ENCODE results near the gene CDHR5.

Gene CDHR5

DNA sequence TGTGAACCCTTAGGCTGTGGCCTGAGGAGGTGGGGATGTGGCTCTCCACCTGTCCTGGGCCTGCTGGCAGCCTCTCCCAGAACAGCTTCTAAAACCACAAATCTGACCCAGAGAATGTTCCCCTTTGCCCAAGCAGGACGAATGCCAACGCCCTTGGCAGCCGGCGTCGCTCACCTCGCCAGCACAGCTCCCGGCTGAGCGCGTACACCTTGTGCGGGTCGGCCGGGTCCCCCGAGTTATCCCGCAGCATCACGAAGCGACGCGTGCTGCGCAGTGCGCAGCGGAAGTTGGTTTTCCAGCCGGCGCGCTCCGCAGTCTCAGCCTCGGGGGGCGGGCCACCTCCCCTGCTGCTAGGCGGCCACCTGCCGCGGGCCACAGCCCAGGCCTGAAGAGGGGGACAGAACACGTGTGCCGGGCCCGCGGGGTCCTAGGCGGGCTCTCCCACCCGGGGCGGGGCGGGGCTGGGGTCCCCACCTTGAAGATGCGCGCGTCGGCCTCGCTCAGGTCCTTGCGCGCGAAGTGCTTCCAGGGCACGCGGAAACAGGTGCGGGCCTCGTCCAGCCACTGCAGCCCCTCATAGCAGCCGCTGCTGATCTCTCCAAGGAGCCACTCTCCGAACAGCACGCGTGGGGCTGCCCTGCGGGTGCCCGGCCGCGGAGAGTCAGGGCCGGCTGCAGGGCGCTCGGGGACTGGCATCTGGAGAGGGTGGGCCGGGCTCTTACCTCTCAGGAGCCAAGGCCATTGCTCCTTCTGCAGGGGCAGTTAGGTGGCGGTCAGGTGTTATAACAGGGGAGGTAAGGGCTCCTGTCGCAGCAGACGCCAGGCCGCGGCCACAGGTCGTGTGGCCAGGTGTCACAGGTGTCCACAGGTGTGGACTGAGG lies 9.9 kb downstream of the CDHR5 start:
- Histone ChIP-seq H3K23ac (ENCODE audit: low read depth, low read length, poor library complexity) (peak overlapping the region; percentile 26), H4K8ac (ENCODE audit: low read depth, low read length) (no peak overlapping the region), H3K4ac (ENCODE audit: low read length) (no peak overlapping the region), H3K4me3 (ENCODE audit: low read length in 2 of 2) (peak overlapping the region; percentile 74 to 86), H2BK120ac (ENCODE audit: low read depth, low read length) (no peak overlapping the region), H3K27me3 (ENCODE audit: control insufficient read depth in 3 of 3, insufficient read depth in 3 of 3, low read depth in 1 of 3, low read length in 3 of 3) (peaks cover 0 to 2% (median 0%) of the 10 kb centered on the region in 3 experiments), H2BK15ac (ENCODE audit: low read length) (peak overlapping the region; percentile 9), H3K79me1 (ENCODE audit: low read depth, low read length) (peaks cover 21% of the 10 kb centered on the region), H3K18ac (ENCODE audit: low read length) (peak overlapping the region; percentile 92), H4K91ac (ENCODE audit: low read depth, low read length, poor library complexity) (no peak overlapping the region), H3K9me3 (replicated peaks in 1 of 2; ENCODE audit: control insufficient read depth in 2 of 2, insufficient read depth in 1 of 2, low read depth in 1 of 2, low read length in 2 of 2) (no peaks in the 10 kb centered on the region), H3K4me1 (ENCODE audit: control insufficient read depth in 2 of 2, insufficient read depth in 1 of 2, low read depth in 1 of 2, low read length in 2 of 2) (peaks cover 3 to 7% of the 10 kb centered on the region in 2 donors), H2AK5ac (ENCODE audit: low read depth, low read length) (peak overlapping the region; percentile 93), H3K27ac (replicated peaks; ENCODE audit: low read length) (no peak overlapping the region), H2AFZ (ENCODE audit: low read length) (peak overlapping the region; percentile 97), H3K14ac (ENCODE audit: low read length) (peak overlapping the region; percentile 12), H3K9ac (ENCODE audit: low read depth, low read length, poor library complexity) (peak overlapping the region; percentile 78), H3K36me3 (replicated peaks in 1 of 2; ENCODE audit: control insufficient read depth in 2 of 2, insufficient read depth in 2 of 2, low read length in 2 of 2) (peaks cover 29 to 45% of the 10 kb centered on the region in 2 donors), H3K4me2 (ENCODE audit: insufficient read depth, low read length, poor library complexity, severe bottlenecking) (peak overlapping the region; percentile 81), H2BK5ac (ENCODE audit: low read length) (peak overlapping the region; percentile 82), H2BK12ac (ENCODE audit: low read length) (no peak overlapping the region)
- no peak for DNase-seq (ENCODE audit: low spot score)
- no CpG with 5 or more reads among the region's 68 CpGs for WGBS, 2 donors (ENCODE audit: extremely low coverage in 2 of 2, insufficient read length in 2 of 2, insufficient replicate concordance in 1 of 2)

DNA sequence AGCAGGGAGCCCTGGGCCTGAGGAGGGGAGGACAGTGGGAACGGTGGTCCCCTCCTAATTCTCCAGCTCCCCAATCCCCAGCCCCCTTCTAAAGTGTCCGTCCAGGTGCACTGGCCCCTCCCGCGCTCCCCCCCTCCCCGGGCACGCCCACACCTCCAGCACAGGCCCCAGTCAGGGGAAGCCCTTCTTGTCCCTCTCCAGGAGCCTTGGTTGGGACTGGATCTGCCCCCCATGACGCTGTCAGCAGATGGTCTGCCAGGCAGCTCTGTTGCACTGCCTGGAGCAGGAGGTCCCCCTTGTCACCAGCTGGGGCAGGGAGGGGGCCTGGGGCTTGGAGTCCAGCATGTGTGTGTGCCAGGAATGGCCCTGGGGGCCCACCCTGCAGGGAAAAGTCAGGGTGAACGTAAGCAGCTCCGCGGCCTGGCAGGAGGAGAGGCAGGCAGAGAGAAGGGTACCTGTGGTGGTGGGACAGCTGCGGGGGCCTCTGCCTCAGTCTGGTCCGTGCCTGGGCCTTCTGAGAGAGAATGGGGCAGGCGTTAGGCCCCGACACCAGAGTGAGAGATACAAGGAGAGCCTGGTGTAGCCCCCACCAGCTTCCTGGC lies 10.6 kb downstream of the CDHR5 start:
- Histone ChIP-seq H3K4ac (ENCODE audit: low read length) (no peak overlapping the region), H3K79me1 (ENCODE audit: low read depth, low read length) (peaks cover 21% of the 10 kb centered on the region), H3K36me3 (replicated peaks in 1 of 2; ENCODE audit: control insufficient read depth in 2 of 2, insufficient read depth in 2 of 2, low read length in 2 of 2) (peaks cover 35 to 52% of the 10 kb centered on the region in 2 donors), H2BK5ac (ENCODE audit: low read length) (no peak overlapping the region), H2BK12ac (ENCODE audit: low read length) (no peak overlapping the region), H4K91ac (ENCODE audit: low read depth, low read length, poor library complexity) (no peak overlapping the region), H3K4me1 (ENCODE audit: control insufficient read depth in 2 of 2, insufficient read depth in 1 of 2, low read depth in 1 of 2, low read length in 2 of 2) (peaks cover 3 to 7% of the 10 kb centered on the region in 2 donors), H2AK5ac (ENCODE audit: low read depth, low read length) (peak overlapping the region; percentile 70), H3K4me3 (ENCODE audit: low read length in 2 of 2) (no peak overlapping the region), H3K27ac (replicated peaks; ENCODE audit: low read length) (no peak overlapping the region), H2AFZ (ENCODE audit: low read length) (no peak overlapping the region), H3K18ac (ENCODE audit: low read length) (no peak overlapping the region), H4K8ac (ENCODE audit: low read depth, low read length) (no peak overlapping the region), H3K23ac (ENCODE audit: low read depth, low read length, poor library complexity) (peak overlapping the region; percentile 16), H2BK15ac (ENCODE audit: low read length) (no peak overlapping the region), H3K9me3 (replicated peaks in 1 of 2; ENCODE audit: control insufficient read depth in 2 of 2, insufficient read depth in 1 of 2, low read depth in 1 of 2, low read length in 2 of 2) (no peaks in the 10 kb centered on the region), H3K27me3 (ENCODE audit: control insufficient read depth in 3 of 3, insufficient read depth in 3 of 3, low read depth in 1 of 3, low read length in 3 of 3) (peaks cover 0 to 2% (median 0%) of the 10 kb centered on the region in 3 experiments), H3K4me2 (ENCODE audit: insufficient read depth, low read length, poor library complexity, severe bottlenecking) (no peak overlapping the region), H2BK120ac (ENCODE audit: low read depth, low read length) (no peak overlapping the region), H3K9ac (ENCODE audit: low read depth, low read length, poor library complexity) (peak overlapping the region; percentile 60), H3K14ac (ENCODE audit: low read length) (no peak overlapping the region)
- no peak for DNase-seq (ENCODE audit: low spot score)
- no CpG with 5 or more reads among the region's 14 CpGs for WGBS, 2 donors (ENCODE audit: extremely low coverage in 2 of 2, insufficient read length in 2 of 2, insufficient replicate concordance in 1 of 2)

DNA sequence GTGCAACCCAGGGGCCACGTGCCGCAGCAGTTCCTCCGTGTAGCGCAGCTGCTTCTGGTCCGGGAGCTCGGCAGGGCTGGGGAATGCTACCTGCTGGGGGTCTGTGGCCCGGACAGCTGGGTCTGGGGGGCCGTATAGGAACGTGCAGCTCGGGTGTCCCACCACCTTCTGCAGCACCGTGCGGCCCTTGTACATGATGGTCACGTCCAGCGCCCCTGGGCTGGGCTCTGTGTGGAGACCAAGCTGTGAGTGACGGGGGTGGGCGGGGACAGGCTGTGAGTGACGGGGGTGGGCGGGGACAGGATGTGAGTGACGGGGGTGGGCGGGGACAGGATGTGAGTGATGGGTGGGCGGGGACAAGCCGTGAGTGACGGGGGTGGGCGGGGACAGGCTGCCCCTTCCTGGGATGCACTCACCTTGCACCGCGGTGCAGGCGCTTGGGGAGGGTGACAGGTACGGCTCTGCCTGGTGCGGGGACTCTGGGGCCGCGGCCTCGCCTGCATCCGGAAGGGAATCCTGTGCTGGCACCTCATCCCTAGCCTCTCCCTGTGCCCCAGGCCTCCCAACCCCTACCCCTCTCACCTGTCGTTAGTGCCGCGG lies 11.3 kb downstream of the CDHR5 start:
- no CpG with 5 or more reads among the region's 36 CpGs for WGBS, 2 donors (ENCODE audit: extremely low coverage in 2 of 2, insufficient read length in 2 of 2, insufficient replicate concordance in 1 of 2)
- H3K18ac ChIP-seq (ENCODE audit: low read length) = peak overlapping the region; percentile 76
- no peak overlapping the region for H2BK5ac ChIP-seq (ENCODE audit: low read length)
- H2AK5ac ChIP-seq (ENCODE audit: low read depth, low read length) = peak overlapping the region; percentile 81
- DNase-seq (ENCODE audit: low spot score) = peak; percentile 63
- no peak overlapping the region for H2BK12ac ChIP-seq (ENCODE audit: low read length)
- peaks cover 0 to 2% (median 0%) of the 10 kb centered on the region in 3 experiments for H3K27me3 ChIP-seq (ENCODE audit: control insufficient read depth in 3 of 3, insufficient read depth in 3 of 3, low read depth in 1 of 3, low read length in 3 of 3)
- H2BK15ac ChIP-seq (ENCODE audit: low read length) = no peak overlapping the region
- no peak overlapping the region for H3K27ac ChIP-seq (replicated peaks; ENCODE audit: low read length)
- no peak overlapping the region for H3K4ac ChIP-seq (ENCODE audit: low read length)
- no peak overlapping the region for H2BK120ac ChIP-seq (ENCODE audit: low read depth, low read length)
- H3K14ac ChIP-seq (ENCODE audit: low read length) = no peak overlapping the region
- H4K8ac ChIP-seq (ENCODE audit: low read depth, low read length) = peak overlapping the region; percentile 23
- H3K79me1 ChIP-seq (ENCODE audit: low read depth, low read length) = peaks cover 21% of the 10 kb centered on the region
- no peak overlapping the region for H3K4me3 ChIP-seq (ENCODE audit: low read length in 2 of 2)
- no peak overlapping the region for H3K9ac ChIP-seq (ENCODE audit: low read depth, low read length, poor library complexity)
- no peak overlapping the region for H3K23ac ChIP-seq (ENCODE audit: low read depth, low read length, poor library complexity)
- no peak overlapping the region for H2AFZ ChIP-seq (ENCODE audit: low read length)
- peaks cover 3 to 7% of the 10 kb centered on the region in 2 donors for H3K4me1 ChIP-seq (ENCODE audit: control insufficient read depth in 2 of 2, insufficient read depth in 1 of 2, low read depth in 1 of 2, low read length in 2 of 2)
- no peaks in the 10 kb centered on the region for H3K9me3 ChIP-seq (replicated peaks in 1 of 2; ENCODE audit: control insufficient read depth in 2 of 2, insufficient read depth in 1 of 2, low read depth in 1 of 2, low read length in 2 of 2)
- peaks cover 40 to 59% of the 10 kb centered on the region in 2 donors for H3K36me3 ChIP-seq (replicated peaks in 1 of 2; ENCODE audit: control insufficient read depth in 2 of 2, insufficient read depth in 2 of 2, low read length in 2 of 2)
- H3K4me2 ChIP-seq (ENCODE audit: insufficient read depth, low read length, poor library complexity, severe bottlenecking) = no peak overlapping the region
- no peak overlapping the region for H4K91ac ChIP-seq (ENCODE audit: low read depth, low read length, poor library complexity)

DNA sequence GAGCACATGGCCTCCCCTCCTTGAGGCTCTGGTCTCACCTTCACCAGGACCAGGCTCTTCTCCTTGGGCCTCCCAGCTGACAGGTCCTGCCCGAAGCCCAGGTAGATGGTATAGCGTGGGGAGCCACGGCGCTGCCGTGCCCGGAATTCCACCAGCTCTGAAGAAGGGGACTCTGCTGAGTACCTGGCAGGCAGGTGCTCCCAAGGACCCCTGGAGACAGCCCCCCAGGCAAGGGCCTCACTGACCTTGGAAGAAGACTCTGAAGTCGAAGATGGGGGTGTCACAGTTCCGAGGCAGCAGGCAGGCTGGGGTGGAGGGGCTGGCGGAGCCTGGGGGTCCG lies 11.8 kb downstream of the CDHR5 start:
- Histone ChIP-seq H3K79me1 (ENCODE audit: low read depth, low read length) (peaks cover 21% of the 10 kb centered on the region), H2BK15ac (ENCODE audit: low read length) (no peak overlapping the region), H3K27me3 (ENCODE audit: control insufficient read depth in 3 of 3, insufficient read depth in 3 of 3, low read depth in 1 of 3, low read length in 3 of 3) (peaks cover 0 to 2% (median 0%) of the 10 kb centered on the region in 3 experiments), H3K4me2 (ENCODE audit: insufficient read depth, low read length, poor library complexity, severe bottlenecking) (no peak overlapping the region), H3K14ac (ENCODE audit: low read length) (no peak overlapping the region), H2BK120ac (ENCODE audit: low read depth, low read length) (no peak overlapping the region), H2AK5ac (ENCODE audit: low read depth, low read length) (peak overlapping the region; percentile 81), H3K4me3 (ENCODE audit: low read length in 2 of 2) (no peak overlapping the region), H4K8ac (ENCODE audit: low read depth, low read length) (peak overlapping the region; percentile 23), H4K91ac (ENCODE audit: low read depth, low read length, poor library complexity) (no peak overlapping the region), H2BK5ac (ENCODE audit: low read length) (no peak overlapping the region), H3K9me3 (replicated peaks in 1 of 2; ENCODE audit: control insufficient read depth in 2 of 2, insufficient read depth in 1 of 2, low read depth in 1 of 2, low read length in 2 of 2) (no peaks in the 10 kb centered on the region), H3K18ac (ENCODE audit: low read length) (no peak overlapping the region), H2BK12ac (ENCODE audit: low read length) (no peak overlapping the region), H3K36me3 (replicated peaks in 1 of 2; ENCODE audit: control insufficient read depth in 2 of 2, insufficient read depth in 2 of 2, low read length in 2 of 2) (peaks cover 42 to 64% of the 10 kb centered on the region in 2 donors), H2AFZ (ENCODE audit: low read length) (no peak overlapping the region), H3K23ac (ENCODE audit: low read depth, low read length, poor library complexity) (no peak overlapping the region), H3K27ac (replicated peaks; ENCODE audit: low read length) (no peak overlapping the region), H3K4ac (ENCODE audit: low read length) (no peak overlapping the region), H3K9ac (ENCODE audit: low read depth, low read length, poor library complexity) (peak overlapping the region; percentile 30), H3K4me1 (ENCODE audit: control insufficient read depth in 2 of 2, insufficient read depth in 1 of 2, low read depth in 1 of 2, low read length in 2 of 2) (peaks cover 3 to 7% of the 10 kb centered on the region in 2 donors)
- WGBS, 2 donors (ENCODE audit: extremely low coverage in 2 of 2, insufficient read length in 2 of 2, insufficient replicate concordance in 1 of 2) = no CpG with 5 or more reads among the region's 10 CpGs
- no peak for DNase-seq (ENCODE audit: low spot score)

Data from neuronal stem cell (in vitro differentiated cells).